HepG2 (cell line): Measurements from ENCODE around the gene MTF1. TPM values are rescaled to one million over a fixed set of nuclear protein-coding genes. Genes with fewer than 3 reads are reported as not detected.

Experiments used
- BRD4 ChIP-seq: sonication (generic); formaldehyde crosslinking; IDR thresholded peaks from 2 replicates; pipeline ENCODE4 v1.4.0; 2020; ENCODE audit warnings: missing genetic modification reagents
- CHCHD3 ChIP-seq: sonication (generic); formaldehyde crosslinking; IDR thresholded peaks from 2 replicates; pipeline ENCODE4 v1.8.0; 2022; ENCODE audit warnings: mild to moderate bottlenecking, missing genetic modification reagents, moderate library complexity
- DNMT1 ChIP-seq: sonication (generic); formaldehyde crosslinking; IDR thresholded peaks from 2 replicates; pipeline ENCODE4 v1.5.1; 2020; ENCODE audit warnings: mild to moderate bottlenecking, missing genetic modification reagents
- ELK4 ChIP-seq: sonication (generic); formaldehyde crosslinking; IDR thresholded peaks from 2 replicates; pipeline ENCODE4 v1.9.0; 2021; ENCODE audit warnings: missing genetic modification reagents, borderline replicate concordance
- GZF1 ChIP-seq: sonication (generic); formaldehyde crosslinking; IDR thresholded peaks from 2 replicates; pipeline ENCODE4 v1.5.1; 2020; ENCODE audit warnings: mild to moderate bottlenecking, missing genetic modification reagents
- HMG20B ChIP-seq: conservative IDR thresholded peaks from 2 replicates; pipeline ENCODE4 v1.6.1; 2016; ENCODE audit warnings: missing genetic modification reagents, missing compliant biosample characterization
- IRX3 ChIP-seq: sonication (generic); formaldehyde crosslinking; IDR thresholded peaks from 2 replicates; pipeline ENCODE4 v1.8.1; 2023; ENCODE audit warnings: mild to moderate bottlenecking, low read depth, missing genetic modification reagents, borderline replicate concordance
- ISL2 ChIP-seq: sonication (generic); formaldehyde crosslinking; IDR thresholded peaks from 2 replicates; pipeline ENCODE4 v1.5.0; 2020; ENCODE audit warnings: missing genetic modification reagents
- MNT ChIP-seq: fragments of 450-650 bp; IDR thresholded peaks from 2 replicates; pipeline ENCODE4 v1.6.1; 2016
- MTERF4 ChIP-seq: sonication (generic); formaldehyde crosslinking; IDR thresholded peaks from 2 replicates; pipeline ENCODE4 v1.8.0; 2023; ENCODE audit warnings: mild to moderate bottlenecking, missing genetic modification reagents
- NONO ChIP-seq, 2 experiments: fragments of 450-650 bp in 1 of 2; sonication (generic) in 1 of 2; formaldehyde crosslinking in 1 of 2; IDR thresholded peaks in 1 of 2; conservative IDR thresholded peaks in 1 of 2; 2 replicates each; pipeline versions ENCODE4 v1.6.1 to v1.8.0; 2017 to 2022; ENCODE audit warnings: mild to moderate bottlenecking in 1 of 2, missing genetic modification reagents in 1 of 2, moderate library complexity in 1 of 2
- POLR2AphosphoS5 ChIP-seq: IDR thresholded peaks from 2 replicates; pipeline ENCODE4 v1.6.1; 2012; ENCODE audit warnings: low read depth, low read length
- SMAD3 ChIP-seq: sonication (generic); formaldehyde crosslinking; IDR thresholded peaks from 2 replicates; pipeline ENCODE4 v1.4.0; 2020; ENCODE audit warnings: missing genetic modification reagents
- ZBED4 ChIP-seq: sonication (generic); formaldehyde crosslinking; IDR thresholded peaks from 2 replicates; pipeline ENCODE4 v1.4.0; 2020; ENCODE audit warnings: missing genetic modification reagents, borderline replicate concordance
- ZBTB7B ChIP-seq: sonication (generic); formaldehyde crosslinking; IDR thresholded peaks from 2 replicates; pipeline ENCODE4 v1.4.0; 2020; ENCODE audit warnings: missing genetic modification reagents
- ZFP41 ChIP-seq: sonication (generic); formaldehyde crosslinking; IDR thresholded peaks from 2 replicates; pipeline ENCODE4 v1.4.0; 2020; ENCODE audit warnings: mild to moderate bottlenecking, missing genetic modification reagents, borderline replicate concordance
- ZNF282 ChIP-seq: fragments of 450-650 bp; IDR thresholded peaks from 2 replicates; pipeline ENCODE4 v1.6.1; 2018; ENCODE audit not compliant: partially characterized antibody
- ZNF329 ChIP-seq: sonication (generic); formaldehyde crosslinking; IDR thresholded peaks from 2 replicates; pipeline ENCODE4 v1.9.0; 2021; ENCODE audit warnings: low read depth, mild to moderate bottlenecking, missing genetic modification reagents
- ZNF354B ChIP-seq: sonication (generic); formaldehyde crosslinking; IDR thresholded peaks from 2 replicates; pipeline ENCODE4 v1.8.0; 2022; ENCODE audit warnings: mild to moderate bottlenecking, missing genetic modification reagents
- ZNF619 ChIP-seq: sonication (generic); formaldehyde crosslinking; IDR thresholded peaks from 2 replicates; pipeline ENCODE4 v1.4.0; 2020; ENCODE audit warnings: mild to moderate bottlenecking, missing genetic modification reagents
- ZNF740 ChIP-seq: sonication (generic); formaldehyde crosslinking; IDR thresholded peaks from 2 replicates; pipeline ENCODE4 v1.4.0; 2020; ENCODE audit warnings: missing genetic modification reagents
- ZNF749 ChIP-seq: sonication (generic); formaldehyde crosslinking; IDR thresholded peaks from 2 replicates; pipeline ENCODE4 v1.8.0; 2022; ENCODE audit warnings: mild to moderate bottlenecking, missing genetic modification reagents, moderate library complexity, borderline replicate concordance
- ZSCAN25 ChIP-seq: sonication (generic); formaldehyde crosslinking; IDR thresholded peaks from 2 replicates; pipeline ENCODE4 v1.8.0; 2022; ENCODE audit warnings: mild to moderate bottlenecking, missing genetic modification reagents
- polyA plus RNA-seq, 8 experiments: library from polyadenylated mRNA; depleted of rRNA in 3 of 8; stranded (reverse) in 7 of 8; unstranded in 1 of 8; fragments of >200 nt; fragmentation: Illumina TruSeq in 4 of 8; extraction: Trizol in 4 of 8; gene quantifications; 2 replicates each; pipeline versions ENCODE4 v1.2.1 to v1.2.3, GENCODE V29; 2011 to 2016; ENCODE audit warnings: low read depth in 4 of 8, missing spikeins in 1 of 8, mixed read lengths in 1 of 8; ENCODE audit not compliant: insufficient read depth in 1 of 8
- total RNA-seq, 5 experiments: library from RNA; depleted of rRNA; stranded (reverse); fragments of >200 nt; fragmentation: Illumina TruSeq; extraction: Trizol; gene quantifications; 2 replicates each; pipeline ENCODE4 v1.2.3, GENCODE V29; 2016; ENCODE audit warnings: low read depth in 1 of 5

Gene MTF1
- total and polyA plus RNA-seq, 2 of the 13 experiments (the other 11 are each of a cell fraction or from before 2014, with no cell fraction given): 2.4 to 3.3 TPM

GRCh38 chr1:37764414-37764825 is 95.0 kb downstream of the MTF1 start (continued):
- TF ChIP-seq GZF1 (CRISPR knock-in tag): peak; percentile 95
- no peak for TF ChIP-seq ZNF619
- TF ChIP-seq BRD4 (CRISPR knock-in tag): no peak
- TF ChIP-seq ZSCAN25: peak; percentile 94
- TF ChIP-seq SMAD3 (CRISPR knock-in tag): peak; percentile 100
- TF ChIP-seq ISL2 (CRISPR knock-in tag): peak; percentile 92
- TF ChIP-seq MTERF4 (CRISPR knock-in tag): peak; percentile 99
- TF ChIP-seq MNT: no peak
- peak; percentile 98; the same call in 1 of the 2 replicates for TF ChIP-seq ELK4 (CRISPR knock-in tag)
- peak; percentile 98 for TF ChIP-seq HMG20B (CRISPR knock-in tag)
- TF ChIP-seq ZBTB7B (CRISPR knock-in tag): peak; percentile 99
- TF ChIP-seq POLR2AphosphoS5: no peak
- TF ChIP-seq IRX3: peak; percentile 97; the same call in 1 of the 2 replicates
- TF ChIP-seq ZNF329 (CRISPR knock-in tag): peak; percentile 92
- TF ChIP-seq ZNF749 (CRISPR knock-in tag): peak; percentile 98
- no peak for TF ChIP-seq ZNF282
- TF ChIP-seq ZNF354B (CRISPR knock-in tag): 0 out of 2 replicates have a peak, but pooled peaks have one; percentile 72
- TF ChIP-seq ZFP41: peak; percentile 98
- peak; percentile 88 for TF ChIP-seq ZNF740 (CRISPR knock-in tag)
- TF ChIP-seq ZBED4 (CRISPR knock-in tag): peak; percentile 99
- TF ChIP-seq CHCHD3 (CRISPR knock-in tag): peak; percentile 98
- no peak for TF ChIP-seq NONO (IDR thresholded peaks at IDR 0.05)
- no peak for TF ChIP-seq NONO (CRISPR knock-in tag; conservative IDR thresholded peaks at IDR 0.05)
- TF ChIP-seq DNMT1 (CRISPR knock-in tag): peak; percentile 80; the same call in 1 of the 2 replicates
